ENCODE measurements around the gene TTLL1.
A peak's percentile ranks its signal among the peaks of the same experiment; 100 is the strongest.

The TTLL1 gene

GRCh38 chr22:43094085-43094484 lies 4.9 kb upstream of the TTLL1 start:
- ChIA-PET CTCF (no interaction called here), POLR2A (no interaction called here)
- TF ChIP-seq CTCF (IDR thresholded peaks at IDR 0.05; ENCODE audit: insufficient read depth, low read length, missing control alignments): no peak
- no peak for DNase-seq (ENCODE audit: low read depth, low spot score)
- no peak overlapping the region for H3K4me3 ChIP-seq (ENCODE audit: low read depth, low read length)

GRCh38 chr22:43092085-43092484 lies 2.9 kb upstream of the TTLL1 start:
- DNase-seq (ENCODE audit: low read depth, low spot score): no peak
- no peak overlapping the region for H3K4me3 ChIP-seq (ENCODE audit: low read depth, low read length)
- no peak for TF ChIP-seq CTCF (IDR thresholded peaks at IDR 0.05; ENCODE audit: insufficient read depth, low read length, missing control alignments)
- CTCF ChIA-PET: interaction anchor here (1.0 to 3.2 kb wide), 6 partner anchors 10 to 470 kb away, joined by 3 to 15 read pairs (median 4); no protein-coding TSS in a partner anchor
- POLR2A ChIA-PET: no interaction called here

- DNase-seq (ENCODE audit: low read depth, low spot score): peak; percentile 50
- POLR2A ChIA-PET: interaction anchor here (0.7 kb wide), 2 partner anchors 100 to 211 kb away, joined by 3 to 5 read pairs; no protein-coding TSS in a partner anchor
- TF ChIP-seq CTCF (IDR thresholded peaks at IDR 0.05; ENCODE audit: insufficient read depth, low read length, missing control alignments): peak; percentile 64
- CTCF ChIA-PET: interaction anchor here (0.7 to 3.2 kb wide), 38 partner anchors 8 to 529 kb away, joined by 3 to 15 read pairs (median 4); partner anchors contain the start of genes ARFGAP3 and BIK
- H3K4me3 ChIP-seq (ENCODE audit: low read depth, low read length): no peak overlapping the region
These were observed 1.1 kb upstream of the TTLL1 start for GRCh38 chr22:43090130-43090789.

- ChIA-PET POLR2A (no interaction called here), CTCF (no interaction called here)
- DNase-seq (ENCODE audit: low read depth, low spot score): no peak
- H3K4me3 ChIP-seq (ENCODE audit: low read depth, low read length): peak overlapping the region; percentile 89
- no peak for TF ChIP-seq CTCF (IDR thresholded peaks at IDR 0.05; ENCODE audit: insufficient read depth, low read length, missing control alignments)
These were observed 586 bp downstream of the TTLL1 start for GRCh38 chr22:43088627-43088983.

- CTCF ChIA-PET: interaction anchor here (0.6 kb wide), 1 partner anchor 357 kb away, joined by 3 read pairs; no protein-coding TSS in a partner anchor
- TF ChIP-seq CTCF (IDR thresholded peaks at IDR 0.05; ENCODE audit: insufficient read depth, low read length, missing control alignments): no peak
- DNase-seq (ENCODE audit: low read depth, low spot score): no peak
- POLR2A ChIA-PET: no interaction called here
- no peak overlapping the region for H3K4me3 ChIP-seq (ENCODE audit: low read depth, low read length)
These were observed 3.3 kb downstream of the TTLL1 start for GRCh38 chr22:43085658-43086606.

GRCh38 chr22:43081968-43082367 lies 7.2 kb downstream of the TTLL1 start:
- TF ChIP-seq CTCF (IDR thresholded peaks at IDR 0.05; ENCODE audit: insufficient read depth, low read length, missing control alignments): no peak
- POLR2A ChIA-PET: no interaction called here
- H3K4me3 ChIP-seq (ENCODE audit: low read depth, low read length): no peak overlapping the region
- DNase-seq (ENCODE audit: low read depth, low spot score): no peak
- CTCF ChIA-PET: no interaction called here

All from AG04449 (cell line).